HG02840 (cell line): Measurements from ENCODE around the gene BACH2.
"Not testable (repeated sequence)": the region's sequence is repeated elsewhere in the genome, so short reads cannot be mapped to it uniquely, and the experiment has no call there.

Experiments used
- ATAC-seq: cut with Tn5 transposase; IDR thresholded peaks from one replicate; pipeline ENCODE4 v1.9.1; 2021; ENCODE audit warnings: mild to moderate bottlenecking, moderate library complexity, moderate number of reproducible peaks; ENCODE audit not compliant: unreplicated experiment, low FRiP score

BACH2 gene

DNA sequence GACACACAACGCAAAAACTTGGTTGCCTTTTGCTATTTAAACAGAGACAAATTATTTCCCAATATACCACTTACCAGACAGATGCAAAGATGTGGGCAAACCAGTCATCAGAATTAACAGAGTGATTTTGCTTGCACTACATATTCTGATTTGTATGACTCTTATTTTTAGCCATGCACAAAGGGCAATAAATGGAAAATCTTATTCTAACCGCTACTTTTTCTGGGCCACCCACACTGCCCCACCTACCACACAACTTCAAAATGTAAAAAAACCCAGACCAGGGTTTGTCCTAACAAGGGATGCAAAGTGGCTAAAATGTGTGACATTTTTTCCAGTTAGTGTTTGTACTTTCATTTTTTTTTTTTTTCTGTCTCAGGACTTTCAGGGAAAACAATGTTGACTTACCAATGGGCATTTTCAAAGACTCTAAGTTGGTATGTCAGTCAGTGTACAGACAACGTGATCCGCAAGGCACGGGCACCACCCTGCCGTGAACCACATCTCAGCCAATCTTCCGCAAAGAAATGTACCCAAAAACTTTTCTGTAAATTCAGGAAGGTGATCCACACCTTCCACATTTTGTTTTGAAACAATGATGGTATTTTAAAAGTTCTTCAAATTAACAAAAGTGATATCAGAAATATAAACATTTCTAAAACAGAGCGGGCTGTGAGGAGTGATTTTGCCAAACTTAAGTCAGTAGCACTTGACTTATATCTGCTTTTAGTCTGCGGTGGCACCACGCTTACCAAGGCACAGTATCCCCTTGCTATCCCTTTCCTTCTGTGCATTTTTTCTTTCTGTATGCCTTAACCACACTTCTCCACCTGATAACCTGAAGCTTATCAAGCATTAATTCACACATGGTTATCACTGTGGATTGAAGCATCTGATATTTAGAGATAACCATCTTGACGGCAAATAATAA lies 216.8 kb downstream of the BACH2 start:
- ATAC-seq = no peak

- no peak for ATAC-seq
Observed at GRCh38 chr6:90078513-90079289, 217.9 kb downstream of the BACH2 start.

DNA sequence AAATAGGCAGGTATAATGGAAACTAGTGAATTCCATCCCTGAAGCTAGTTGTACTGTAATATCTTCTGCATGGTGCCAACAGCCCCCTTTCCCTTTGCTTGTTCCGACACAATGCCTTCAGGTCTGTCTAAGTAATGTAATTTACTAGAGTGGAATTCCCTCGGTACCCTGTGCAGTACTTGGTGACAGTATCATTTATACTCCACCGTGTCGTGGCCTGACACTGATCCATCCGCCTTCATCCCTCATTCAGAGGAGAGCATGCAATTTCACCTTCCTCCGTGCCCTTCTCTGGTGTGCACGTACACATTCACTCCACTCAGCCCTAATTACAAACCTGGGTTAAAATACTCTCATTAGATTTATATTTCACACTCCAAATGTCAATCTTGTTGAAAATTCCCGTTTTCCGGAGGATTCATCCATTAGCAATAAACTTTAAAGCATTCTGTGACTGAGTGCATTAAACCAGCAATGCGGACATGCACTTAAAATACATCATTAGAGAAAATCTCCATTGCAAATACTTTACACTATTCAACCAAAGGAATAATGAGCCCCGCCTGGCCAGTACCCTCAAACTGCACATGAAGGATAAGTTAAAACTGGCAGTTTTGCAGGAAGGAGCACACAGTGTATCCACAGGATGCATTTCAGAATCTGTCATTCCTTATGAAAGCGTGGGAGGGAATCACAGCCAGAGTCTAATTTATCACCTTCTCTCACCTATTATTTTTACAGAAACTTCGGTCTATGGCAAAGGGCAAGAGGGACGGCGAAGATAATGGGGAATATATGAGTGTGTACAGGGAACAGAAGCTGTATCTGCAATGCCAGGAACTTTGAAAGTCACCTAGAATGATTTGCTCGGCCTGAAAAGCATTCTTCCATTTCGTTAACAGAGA lies 219.9 kb downstream of the BACH2 start:
- ATAC-seq = no peak

GRCh38 chr6:90074161-90074850 lies 222.3 kb downstream of the BACH2 start:
- no peak for ATAC-seq

DNA sequence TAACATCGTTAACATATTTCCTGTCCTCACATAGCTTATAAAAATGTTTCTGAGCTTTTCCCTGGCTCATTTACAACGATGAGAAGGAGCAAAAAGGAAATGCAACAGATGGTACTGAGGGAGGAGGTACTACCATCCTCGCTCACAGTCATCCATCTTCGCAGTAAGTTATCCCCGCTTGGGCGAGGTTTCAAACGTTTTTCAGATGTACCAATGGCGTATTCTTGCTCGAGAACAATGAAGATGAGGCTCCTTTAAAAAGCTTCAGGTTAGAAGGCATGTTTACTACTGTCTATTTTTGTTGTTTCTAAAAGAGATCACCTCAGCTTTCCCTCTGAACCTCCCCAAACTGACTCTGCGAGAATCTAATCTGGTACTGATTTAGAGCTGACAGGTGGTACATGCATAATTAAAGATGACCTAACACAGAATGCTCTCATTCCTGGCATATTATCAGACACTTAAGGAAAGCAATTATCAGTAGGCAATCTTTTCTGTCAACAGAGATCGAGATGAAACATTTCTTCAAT lies 223.6 kb downstream of the BACH2 start:
- no peak for ATAC-seq

DNA sequence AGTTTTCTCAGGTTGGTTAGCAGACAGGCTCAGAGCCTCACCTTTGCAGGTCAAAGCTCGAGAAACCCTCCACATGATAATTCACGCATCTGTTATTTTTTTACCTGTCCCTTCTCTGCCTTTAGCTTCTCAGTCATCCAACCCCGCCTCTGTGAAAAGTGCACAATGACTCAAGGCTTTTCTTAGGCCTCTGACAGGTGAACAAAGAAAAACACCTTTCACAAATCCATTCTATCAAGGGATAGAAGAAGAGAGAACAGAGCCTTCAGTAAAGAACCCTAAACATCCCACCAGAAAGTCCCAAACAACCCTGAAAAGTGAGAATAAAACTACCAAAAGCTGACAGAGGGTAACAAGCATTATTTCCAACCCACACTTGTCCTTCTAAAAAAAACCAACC lies 224.1 kb downstream of the BACH2 start:
- no peak for ATAC-seq

- no peak for ATAC-seq
Observed at GRCh38 chr6:90068703-90069523, 227.7 kb downstream of the BACH2 start.

DNA sequence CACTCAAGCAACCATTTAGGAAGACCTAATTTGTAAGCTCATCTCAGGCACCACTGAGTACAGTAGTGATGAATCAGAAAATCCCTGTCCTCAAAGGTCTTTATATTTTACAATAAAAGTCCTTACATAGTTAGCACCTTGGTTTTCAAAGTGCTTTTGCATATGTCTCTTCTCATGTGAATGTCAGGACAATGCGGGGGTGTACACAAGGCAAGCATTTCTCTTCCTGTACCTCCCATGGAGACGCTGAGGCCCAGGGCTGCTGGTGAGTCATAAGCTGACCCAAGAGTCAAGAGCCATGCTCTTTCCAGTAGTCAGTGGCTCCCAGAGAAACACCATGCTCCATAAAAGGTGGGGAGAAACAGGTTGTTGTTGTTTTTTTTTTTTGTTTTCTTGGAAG lies 228.4 kb downstream of the BACH2 start:
- no peak for ATAC-seq

DNA sequence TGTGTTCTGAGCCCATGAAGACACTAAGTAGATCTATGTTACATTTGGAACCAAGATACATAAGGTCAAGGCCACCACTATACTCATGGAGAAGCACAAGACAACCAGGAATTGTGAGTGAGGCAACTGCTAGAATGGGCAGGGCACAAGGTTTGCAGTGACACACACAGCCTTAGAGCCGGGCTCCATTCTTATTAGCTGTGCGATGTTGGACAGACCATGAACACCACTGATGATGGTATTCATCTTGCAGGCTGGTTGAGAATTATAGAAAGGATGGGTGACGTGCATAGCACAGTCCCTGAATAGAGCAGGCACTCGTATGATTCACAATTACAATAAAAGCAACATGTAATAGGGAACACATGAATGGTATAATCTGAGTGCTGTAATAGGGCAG lies 229.9 kb downstream of the BACH2 start:
- ATAC-seq = no peak

DNA sequence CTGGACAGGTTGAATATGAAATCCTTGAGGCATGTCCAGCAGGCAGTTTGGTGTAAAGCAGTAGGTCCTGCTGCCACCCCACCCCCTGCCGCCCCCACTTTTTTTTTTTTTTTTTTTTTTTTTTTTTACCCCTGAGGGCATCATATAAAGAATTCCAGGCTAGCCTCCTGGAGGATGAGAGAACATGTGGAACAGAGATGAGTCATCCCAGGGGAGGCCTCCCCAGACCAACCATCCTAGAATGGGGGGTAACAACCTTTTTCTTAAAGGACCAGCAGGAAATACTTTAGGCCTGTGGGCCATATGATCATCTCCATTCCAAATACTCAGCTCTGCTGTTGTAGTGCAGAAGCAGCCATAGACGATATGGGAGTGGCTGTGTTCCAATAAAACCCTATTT lies 231.5 kb downstream of the BACH2 start:
- ATAC-seq = no peak

- no peak for ATAC-seq
Observed at GRCh38 chr6:90062667-90063066, 234.0 kb downstream of the BACH2 start.

DNA sequence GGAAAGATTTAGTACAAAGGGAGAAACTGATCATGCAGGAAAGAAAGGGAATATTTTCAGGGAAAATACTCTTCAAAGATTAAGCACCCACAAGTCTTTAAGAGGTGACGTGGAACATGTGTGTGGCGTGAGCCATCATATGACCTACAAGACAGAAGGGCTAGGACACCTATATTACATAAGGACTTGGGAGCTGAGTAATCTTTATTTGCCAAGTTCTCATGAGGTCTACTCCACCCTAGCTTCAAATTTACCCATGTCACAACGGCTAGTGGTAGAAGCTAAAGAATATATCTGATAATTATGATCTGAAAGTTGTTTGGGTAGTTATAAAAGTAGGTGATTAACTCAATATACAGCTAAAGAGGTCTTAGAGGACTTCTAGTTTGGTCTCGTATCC lies 234.6 kb downstream of the BACH2 start:
- no peak for ATAC-seq

- ATAC-seq = not testable (repeated sequence)
Observed at GRCh38 chr6:90059178-90059577, 237.5 kb downstream of the BACH2 start.

DNA sequence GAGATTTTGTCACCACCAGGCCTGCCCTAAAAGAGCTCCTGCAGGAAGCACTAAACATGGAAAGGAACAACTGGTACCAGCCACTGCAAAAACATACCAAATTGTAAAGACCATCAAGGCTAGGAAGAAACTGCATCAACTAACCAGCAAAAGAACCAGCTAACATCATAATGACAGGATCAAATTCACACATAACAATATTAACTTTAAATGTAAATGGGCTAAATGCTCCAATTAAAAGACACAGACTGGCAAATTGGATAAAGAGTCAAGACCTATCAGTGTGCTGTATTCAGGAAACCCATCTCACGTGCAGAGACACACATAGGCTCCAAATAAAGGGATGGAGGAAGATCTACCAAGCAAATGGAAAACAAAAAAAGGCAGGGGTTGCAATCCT lies 240.7 kb downstream of the BACH2 start:
- not testable (repeated sequence) for ATAC-seq

DNA sequence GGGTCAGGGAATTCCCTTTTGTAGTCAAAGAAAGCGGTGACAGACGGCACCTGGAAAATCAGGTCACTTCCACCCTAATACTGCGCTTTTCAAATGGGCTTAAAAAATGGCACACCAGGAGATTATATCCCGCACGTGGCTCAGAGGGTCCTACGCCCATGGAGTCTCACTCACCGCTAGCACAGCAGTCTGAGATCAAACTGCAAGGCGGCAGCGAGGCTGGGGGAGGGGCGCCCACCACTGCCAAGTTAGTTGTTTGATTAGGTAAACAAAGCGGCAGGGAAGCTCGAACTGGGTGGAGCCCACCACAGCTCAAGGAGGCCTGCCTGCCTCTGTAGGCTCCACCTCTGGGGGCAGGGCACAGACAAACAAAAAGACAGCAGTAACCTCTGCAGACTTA lies 242.4 kb downstream of the BACH2 start:
- not testable (repeated sequence) for ATAC-seq

- ATAC-seq = no peak
Observed at GRCh38 chr6:90053614-90054013, 243.0 kb downstream of the BACH2 start.

DNA sequence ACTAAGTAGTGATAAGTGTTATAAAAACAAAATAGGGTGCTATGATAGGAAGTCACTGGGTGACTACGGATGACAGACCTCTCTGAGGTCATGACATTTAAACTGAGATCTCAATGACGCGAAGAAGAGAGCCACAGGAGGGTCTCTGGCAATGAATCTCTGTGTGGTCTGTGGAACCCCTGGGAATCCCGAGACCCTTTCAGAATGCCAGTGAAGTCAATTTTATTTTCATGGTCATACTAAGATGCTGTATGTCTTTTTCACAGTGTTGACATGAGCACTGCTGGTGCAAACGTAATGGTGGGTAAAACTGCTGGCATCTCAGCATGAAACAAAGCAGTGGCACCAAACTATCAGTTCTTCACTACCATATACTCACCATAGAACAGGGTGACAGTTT lies 247.3 kb downstream of the BACH2 start:
- ATAC-seq = no peak

- no peak for ATAC-seq
Observed at GRCh38 chr6:90048206-90048967, 248.3 kb downstream of the BACH2 start.
